Measurements from ENCODE around the gene NRSN1.

DNA sequence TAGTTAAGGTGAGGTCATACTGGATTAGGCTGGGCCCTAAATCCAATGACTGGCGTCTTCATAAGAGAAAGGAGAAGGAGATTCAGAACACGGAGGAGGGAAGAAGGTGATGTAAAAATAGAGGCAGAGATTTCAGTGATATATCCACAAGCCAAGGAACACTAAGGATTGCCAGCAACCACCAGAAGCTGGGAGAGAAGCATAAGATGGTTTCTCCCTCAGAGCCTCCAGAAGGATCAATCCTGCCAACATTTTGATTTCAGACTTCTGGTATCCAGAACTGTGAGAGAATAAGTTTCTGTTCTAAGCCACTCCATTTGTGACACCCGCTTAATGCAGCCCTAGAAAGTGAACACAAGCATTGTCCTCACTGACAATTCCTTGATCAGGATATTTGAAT, 33.6 kb upstream of the NRSN1 start:
- TF ChIP-seq RAD51 (IDR thresholded peaks at IDR 0.05; ENCODE audit: borderline replicate concordance) (no peak), ZZZ3 (CRISPR knock-in tag; IDR thresholded peaks at IDR 0.05; ENCODE audit: borderline replicate concordance) (no peak), GABPA (IDR thresholded peaks at IDR 0.05; ENCODE audit: low read depth, low read length) (no peak), GABPA (CRISPR knock-in tag; IDR thresholded peaks at IDR 0.05; ENCODE audit: low read depth) (no peak), POLR2A (IDR thresholded peaks at IDR 0.05; ENCODE audit: insufficient read depth in 1 of 2, low read depth in 2 of 2, low read length in 2 of 2) (no peak), FOXM1 (CRISPR knock-in tag; IDR thresholded peaks at IDR 0.05) (no peak), EZH2 (conservative IDR thresholded peaks at IDR 0.05; ENCODE audit: low read depth, low read length) (no peak), FOXK2 (IDR thresholded peaks at IDR 0.05) (no peak), ONECUT2 (CRISPR knock-in tag; IDR thresholded peaks at IDR 0.05) (no peak), HMG20B (CRISPR knock-in tag; conservative IDR thresholded peaks at IDR 0.05) (no peak), STAT5B (CRISPR knock-in tag; IDR thresholded peaks at IDR 0.05) (no peak)
- TF ChIP-seq, protein P1, sequence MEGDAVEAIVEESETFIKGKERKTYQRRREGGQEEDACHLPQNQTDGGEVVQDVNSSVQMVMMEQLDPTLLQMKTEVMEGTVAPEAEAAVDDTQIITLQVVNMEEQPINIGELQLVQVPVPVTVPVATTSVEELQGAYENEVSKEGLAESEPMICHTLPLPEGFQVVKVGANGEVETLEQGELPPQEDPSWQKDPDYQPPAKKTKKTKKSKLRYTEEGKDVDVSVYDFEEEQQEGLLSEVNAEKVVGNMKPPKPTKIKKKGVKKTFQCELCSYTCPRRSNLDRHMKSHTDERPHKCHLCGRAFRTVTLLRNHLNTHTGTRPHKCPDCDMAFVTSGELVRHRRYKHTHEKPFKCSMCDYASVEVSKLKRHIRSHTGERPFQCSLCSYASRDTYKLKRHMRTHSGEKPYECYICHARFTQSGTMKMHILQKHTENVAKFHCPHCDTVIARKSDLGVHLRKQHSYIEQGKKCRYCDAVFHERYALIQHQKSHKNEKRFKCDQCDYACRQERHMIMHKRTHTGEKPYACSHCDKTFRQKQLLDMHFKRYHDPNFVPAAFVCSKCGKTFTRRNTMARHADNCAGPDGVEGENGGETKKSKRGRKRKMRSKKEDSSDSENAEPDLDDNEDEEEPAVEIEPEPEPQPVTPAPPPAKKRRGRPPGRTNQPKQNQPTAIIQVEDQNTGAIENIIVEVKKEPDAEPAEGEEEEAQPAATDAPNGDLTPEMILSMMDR (CRISPR knock-in tag; IDR thresholded peaks at IDR 0.05): no peak
- TF ChIP-seq, protein P2, sequence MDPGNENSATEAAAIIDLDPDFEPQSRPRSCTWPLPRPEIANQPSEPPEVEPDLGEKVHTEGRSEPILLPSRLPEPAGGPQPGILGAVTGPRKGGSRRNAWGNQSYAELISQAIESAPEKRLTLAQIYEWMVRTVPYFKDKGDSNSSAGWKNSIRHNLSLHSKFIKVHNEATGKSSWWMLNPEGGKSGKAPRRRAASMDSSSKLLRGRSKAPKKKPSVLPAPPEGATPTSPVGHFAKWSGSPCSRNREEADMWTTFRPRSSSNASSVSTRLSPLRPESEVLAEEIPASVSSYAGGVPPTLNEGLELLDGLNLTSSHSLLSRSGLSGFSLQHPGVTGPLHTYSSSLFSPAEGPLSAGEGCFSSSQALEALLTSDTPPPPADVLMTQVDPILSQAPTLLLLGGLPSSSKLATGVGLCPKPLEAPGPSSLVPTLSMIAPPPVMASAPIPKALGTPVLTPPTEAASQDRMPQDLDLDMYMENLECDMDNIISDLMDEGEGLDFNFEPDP (CRISPR knock-in tag; conservative IDR thresholded peaks at IDR 0.05): no peak
